Stimulated activated CD4-positive, alpha-beta T cell treated with anti-CD3 and anti-CD28 coated beads, Interleukin-1b, Interleukin-23, amount 100 ng/mL, for 1 hour (primary cell): ENCODE results near the gene CYSTM1.
"Not testable (repeated sequence)": the region's sequence is repeated elsewhere in the genome, so short reads cannot be mapped to it uniquely, and the experiment has no call there.

ENCODE experiments used
- DNase-seq, 2 donors: peaks; one replicate each; pipeline ENCODE4 v3.0.0-alpha.2; 2020; ENCODE audit warnings: low read depth in 2 of 2

Gene CYSTM1

GRCh38 chr5:140150201-140150600 is 24.8 kb upstream of the CYSTM1 start:
- no peak for DNase-seq

- no peak for DNase-seq
Observed at GRCh38 chr5:140151144-140152021, 23.6 kb upstream of the CYSTM1 start.

DNA sequence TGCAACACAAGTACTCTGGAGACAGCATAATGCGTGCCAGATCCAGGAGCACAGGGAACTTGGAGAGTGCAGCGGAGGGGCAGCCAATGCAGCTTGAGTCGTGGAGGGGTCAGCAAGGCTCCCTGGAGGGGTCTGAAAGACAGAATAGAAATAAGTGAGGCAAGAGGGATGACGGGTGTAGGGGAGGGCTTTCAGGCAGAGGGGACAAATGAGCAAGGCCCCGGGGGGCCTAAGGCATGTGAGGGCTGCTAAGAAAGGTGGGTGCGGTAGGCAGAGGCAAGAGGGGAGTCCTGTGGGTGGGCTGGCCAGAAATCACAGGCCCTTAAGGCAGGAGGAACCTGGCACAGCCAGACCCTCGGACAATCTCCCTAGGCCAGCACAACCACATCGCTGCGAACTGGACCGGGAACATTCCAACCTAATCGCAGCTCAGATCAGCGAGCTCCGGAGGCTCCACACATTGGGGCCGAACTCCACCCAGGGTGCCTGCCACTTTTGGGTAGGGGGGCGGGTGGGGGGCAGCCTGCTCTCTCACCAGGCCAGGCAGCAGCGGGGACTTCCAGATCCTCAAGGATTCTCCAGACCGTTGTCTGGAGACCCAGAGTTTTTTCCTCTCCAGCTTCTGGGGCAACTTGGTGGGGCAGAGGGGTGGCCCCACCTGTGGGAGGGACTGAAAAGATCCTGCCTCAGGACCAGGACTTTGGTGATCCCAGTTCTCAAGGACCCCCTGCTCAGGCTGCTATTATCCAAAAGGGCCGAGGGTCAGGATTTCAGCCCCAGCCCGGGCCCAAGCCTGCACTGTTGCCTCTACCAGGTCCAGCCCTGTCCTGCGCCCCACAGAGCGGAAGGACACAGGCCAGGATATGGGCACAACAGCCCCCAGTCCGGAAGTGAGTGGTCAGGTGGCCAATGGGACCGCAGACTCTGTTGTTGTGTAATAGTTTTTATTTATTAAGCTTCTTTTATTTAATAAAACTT is 22.7 kb upstream of the CYSTM1 start:
- no peak for DNase-seq

GRCh38 chr5:140153255-140153654 is 21.7 kb upstream of the CYSTM1 start:
- DNase-seq: no peak

DNA sequence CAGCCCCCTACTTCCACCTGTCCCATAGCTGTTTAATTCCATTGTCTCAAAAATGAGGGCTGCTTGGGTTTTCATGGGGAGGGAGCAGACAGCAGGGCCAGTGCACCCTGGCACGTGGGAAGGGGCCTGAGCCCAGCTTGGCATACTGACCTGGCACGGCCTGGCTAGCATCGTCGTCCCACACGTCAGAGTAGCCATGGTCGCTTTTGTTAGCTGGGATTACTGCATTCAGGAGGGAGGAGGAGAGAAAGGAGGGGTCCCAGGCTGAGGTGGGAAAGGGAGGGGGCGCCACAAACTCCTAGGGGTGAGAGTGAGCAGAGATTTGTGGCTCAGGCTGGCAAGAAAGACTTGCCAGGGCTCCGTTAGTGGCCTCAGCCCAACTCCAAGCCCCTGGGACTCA is 21.1 kb upstream of the CYSTM1 start:
- no peak for DNase-seq

- DNase-seq: not testable (repeated sequence)
Observed at GRCh38 chr5:140154710-140155381, 20.1 kb upstream of the CYSTM1 start.

- peak; percentile 72 to 80 for DNase-seq
Observed at GRCh38 chr5:140157032-140157781, 17.8 kb upstream of the CYSTM1 start.

GRCh38 chr5:140159014-140159927 is 15.7 kb upstream of the CYSTM1 start:
- DNase-seq: no peak

GRCh38 chr5:140162275-140162674 is 12.7 kb upstream of the CYSTM1 start:
- no peak for DNase-seq

DNA sequence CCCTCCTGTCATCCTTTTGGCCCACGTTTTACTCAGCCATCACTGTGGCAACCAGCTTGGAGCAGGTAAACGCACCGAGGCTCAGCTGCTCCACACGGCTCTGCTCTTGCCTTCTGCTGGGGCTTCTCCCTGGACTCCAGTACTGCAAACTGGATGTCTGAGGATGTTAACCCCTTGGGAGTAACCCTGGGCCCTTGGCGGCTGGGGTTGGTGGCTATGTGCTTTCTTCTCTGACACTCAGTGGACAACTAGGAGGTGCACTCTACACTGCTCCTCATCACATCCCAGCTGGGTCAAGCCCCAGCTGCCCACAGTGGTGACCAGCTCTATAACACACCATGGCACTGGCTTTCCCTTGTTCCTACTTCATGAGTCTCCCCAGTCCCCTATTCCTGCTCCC is 12.2 kb upstream of the CYSTM1 start:
- no peak for DNase-seq

- no peak for DNase-seq
Observed at GRCh38 chr5:140165101-140165922, 9.7 kb upstream of the CYSTM1 start.

DNA sequence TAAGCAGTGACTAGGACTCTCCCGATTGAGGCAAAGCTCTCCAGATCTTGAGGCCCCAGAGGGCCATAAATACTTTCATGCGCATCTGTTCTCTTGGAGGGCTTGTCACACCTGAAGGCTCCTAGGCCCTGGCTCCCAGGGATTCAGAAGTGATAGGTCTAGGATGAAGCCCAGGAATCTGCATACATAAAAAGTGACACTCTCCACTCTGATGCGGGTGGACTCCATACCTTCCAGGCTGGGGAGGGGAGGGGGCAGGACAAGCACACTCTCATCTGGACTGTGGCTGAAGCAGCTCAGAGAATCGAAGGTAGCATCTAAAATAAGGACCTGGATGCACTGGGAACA is 9.1 kb upstream of the CYSTM1 start:
- DNase-seq: no peak

- DNase-seq: no peak
Observed at GRCh38 chr5:140166911-140167310, 8.1 kb upstream of the CYSTM1 start.

DNA sequence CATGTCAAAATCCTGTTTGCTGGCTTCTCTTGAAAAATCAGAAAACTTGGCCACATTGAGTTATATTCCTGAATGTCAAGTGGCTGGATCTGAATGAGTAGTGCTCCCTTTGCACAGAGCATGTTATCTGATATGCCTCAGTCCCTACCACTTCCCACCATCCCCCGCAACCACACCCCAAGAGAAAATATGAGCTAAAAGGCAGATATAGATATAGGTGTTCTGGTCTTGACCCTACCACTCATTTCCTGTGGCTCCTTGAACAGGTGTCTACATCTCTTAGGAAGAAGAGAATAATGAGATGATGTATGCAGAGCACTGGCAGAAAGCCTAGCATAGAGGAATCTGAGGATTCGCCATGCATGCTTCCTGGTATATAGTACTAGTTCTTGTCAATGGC is 6.6 kb upstream of the CYSTM1 start:
- no peak for DNase-seq

- DNase-seq: no peak
Observed at GRCh38 chr5:140169410-140169809, 5.6 kb upstream of the CYSTM1 start.

DNA sequence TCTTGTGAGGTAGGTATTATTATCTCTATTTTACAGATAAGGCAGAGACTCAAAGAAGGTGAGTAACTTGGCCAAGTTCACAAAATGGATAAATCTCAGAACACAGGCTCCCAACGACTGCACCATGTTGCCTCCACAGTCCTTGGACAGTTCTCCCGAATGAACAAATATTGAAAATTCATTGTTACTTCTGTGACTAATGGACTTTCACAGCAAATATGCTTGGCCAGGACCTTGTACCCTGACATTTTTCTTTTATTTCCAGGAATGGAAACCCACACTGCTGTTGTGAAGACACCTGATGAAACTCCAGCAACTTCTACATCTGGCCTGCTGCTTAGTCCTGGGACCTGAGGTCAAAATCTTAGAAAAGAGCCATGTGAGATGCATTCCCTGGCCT is 2.5 kb upstream of the CYSTM1 start:
- no peak for DNase-seq

- DNase-seq: no peak
Observed at GRCh38 chr5:140174014-140174413, 974 bp upstream of the CYSTM1 start.

DNA sequence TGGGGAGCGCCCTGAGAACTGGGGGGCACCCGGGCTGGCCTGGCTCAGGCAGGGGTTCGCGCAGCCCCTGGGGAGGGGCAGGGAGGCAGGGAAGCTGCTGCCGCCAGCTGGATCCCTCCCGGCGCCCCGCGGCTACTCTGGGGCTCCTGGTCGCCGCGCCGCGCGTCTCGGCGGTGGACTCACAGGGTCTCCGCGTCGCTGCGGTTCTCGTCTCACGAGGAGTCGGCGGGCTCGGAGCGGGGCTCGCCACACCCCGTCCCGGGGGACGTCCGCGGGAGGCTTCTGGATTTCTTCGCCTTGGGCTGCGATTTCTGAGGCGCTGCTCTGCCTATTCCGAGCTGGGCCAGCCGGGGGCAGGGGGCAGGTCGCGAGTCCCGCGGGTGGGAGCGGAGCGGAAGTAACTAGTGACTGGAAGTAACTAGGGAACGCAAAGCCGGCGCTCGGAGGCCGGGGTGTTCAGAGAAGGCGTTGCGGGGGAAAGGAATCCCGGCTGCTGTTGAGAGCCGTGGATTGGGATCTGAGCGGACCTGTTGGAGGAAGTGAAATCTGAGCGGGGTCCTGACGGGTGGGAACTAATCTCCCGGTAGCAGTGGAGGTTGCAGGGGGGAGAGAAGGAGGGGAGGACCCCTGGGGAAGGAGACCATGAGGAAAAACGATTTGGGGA is 511 bp downstream of the CYSTM1 start:
- peak in 1 of 2 donors; percentile 29 for DNase-seq

- DNase-seq: no peak
Observed at GRCh38 chr5:140176031-140176387, 1.0 kb downstream of the CYSTM1 start.
